Neural crest cell (in vitro differentiated cells): ENCODE results near the gene IKZF3. TPM values are rescaled to one million over a fixed set of nuclear protein-coding genes. Genes with fewer than 3 reads are reported as not detected.
"Not testable (repeated sequence)": the region's sequence is repeated elsewhere in the genome, so short reads cannot be mapped to it uniquely, and the experiment has no call there.

Source experiments
- DNase-seq: peaks from one replicate; pipeline ENCODE4 v3.0.0; 2021; ENCODE audit warnings: low read depth, mixed read lengths, low spot score
- H3K27ac Mint-ChIP-seq: one replicate; pipeline ENCODE4 v1.8.0; 2021; ENCODE audit warnings: mild to moderate bottlenecking, mixed read lengths; ENCODE audit not compliant: unreplicated experiment
- H3K27me3 Mint-ChIP-seq: 2 replicates; pipeline ENCODE4 v1.8.0; 2021; ENCODE audit warnings: low read depth, mild to moderate bottlenecking, mixed read lengths
- H3K36me3 Mint-ChIP-seq: 2 replicates; pipeline ENCODE4 v1.8.0; 2021; ENCODE audit warnings: low read depth, mild to moderate bottlenecking, mixed read lengths
- H3K4me1 Mint-ChIP-seq: 2 replicates; pipeline ENCODE4 v1.8.0; 2021; ENCODE audit warnings: mixed read lengths
- H3K4me3 Mint-ChIP-seq: one replicate; pipeline ENCODE4 v1.8.0; 2021; ENCODE audit warnings: mild to moderate bottlenecking, mixed read lengths
- H3K9me3 Mint-ChIP-seq: 2 replicates; pipeline ENCODE4 v1.8.0; 2021; ENCODE audit warnings: mixed read lengths
- total RNA-seq: library from RNA; stranded (reverse); gene quantifications from 2 replicates; pipeline ENCODE4 v1.2.1, GENCODE V29; 2021
- TF ChIP-seq, protein P1 (sequence below): fragments of 200-600 bp; sonication (generic); conservative IDR thresholded peaks from 2 replicates; pipeline ENCODE4 v1.5.0; 2021; ENCODE audit warnings: antibody characterized with exemption, mild to moderate bottlenecking

Gene IKZF3
- total RNA-seq, 1 donor from 2014 or later, result not detected

GRCh38 chr17:39715375-39716072 is 148.6 kb downstream of the IKZF3 start:
- peak overlapping the region; percentile 43 for H3K27ac Mint-ChIP-seq
- no peaks in the 10 kb centered on the region for H3K4me1 Mint-ChIP-seq
- DNase-seq, result no peak
- H3K9me3 Mint-ChIP-seq, result no peaks in the 10 kb centered on the region
- H3K4me3 Mint-ChIP-seq, result no peak overlapping the region
- TF ChIP-seq, protein P1, sequence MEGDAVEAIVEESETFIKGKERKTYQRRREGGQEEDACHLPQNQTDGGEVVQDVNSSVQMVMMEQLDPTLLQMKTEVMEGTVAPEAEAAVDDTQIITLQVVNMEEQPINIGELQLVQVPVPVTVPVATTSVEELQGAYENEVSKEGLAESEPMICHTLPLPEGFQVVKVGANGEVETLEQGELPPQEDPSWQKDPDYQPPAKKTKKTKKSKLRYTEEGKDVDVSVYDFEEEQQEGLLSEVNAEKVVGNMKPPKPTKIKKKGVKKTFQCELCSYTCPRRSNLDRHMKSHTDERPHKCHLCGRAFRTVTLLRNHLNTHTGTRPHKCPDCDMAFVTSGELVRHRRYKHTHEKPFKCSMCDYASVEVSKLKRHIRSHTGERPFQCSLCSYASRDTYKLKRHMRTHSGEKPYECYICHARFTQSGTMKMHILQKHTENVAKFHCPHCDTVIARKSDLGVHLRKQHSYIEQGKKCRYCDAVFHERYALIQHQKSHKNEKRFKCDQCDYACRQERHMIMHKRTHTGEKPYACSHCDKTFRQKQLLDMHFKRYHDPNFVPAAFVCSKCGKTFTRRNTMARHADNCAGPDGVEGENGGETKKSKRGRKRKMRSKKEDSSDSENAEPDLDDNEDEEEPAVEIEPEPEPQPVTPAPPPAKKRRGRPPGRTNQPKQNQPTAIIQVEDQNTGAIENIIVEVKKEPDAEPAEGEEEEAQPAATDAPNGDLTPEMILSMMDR, result no peak
- peaks cover 3% of the 10 kb centered on the region for H3K36me3 Mint-ChIP-seq
- H3K27me3 Mint-ChIP-seq, result no peaks in the 10 kb centered on the region

GRCh38 chr17:39714234-39714633 is 149.9 kb downstream of the IKZF3 start:
- Mint-ChIP-seq H3K27ac (no peak overlapping the region), H3K36me3 (no peaks in the 10 kb centered on the region), H3K27me3 (no peaks in the 10 kb centered on the region), H3K9me3 (no peaks in the 10 kb centered on the region), H3K4me3 (no peak overlapping the region), H3K4me1 (no peaks in the 10 kb centered on the region)
- TF ChIP-seq, protein P1, result no peak
- DNase-seq, result no peak

- Mint-ChIP-seq H3K4me3 (no peak overlapping the region), H3K9me3 (no peaks in the 10 kb centered on the region), H3K27ac (no peak overlapping the region), H3K36me3 (no peaks in the 10 kb centered on the region), H3K27me3 (no peaks in the 10 kb centered on the region), H3K4me1 (no peaks in the 10 kb centered on the region)
- no peak for DNase-seq
- TF ChIP-seq, protein P1, result no peak
Measured at GRCh38 chr17:39711851-39712250, 152.3 kb downstream of the IKZF3 start.

DNA sequence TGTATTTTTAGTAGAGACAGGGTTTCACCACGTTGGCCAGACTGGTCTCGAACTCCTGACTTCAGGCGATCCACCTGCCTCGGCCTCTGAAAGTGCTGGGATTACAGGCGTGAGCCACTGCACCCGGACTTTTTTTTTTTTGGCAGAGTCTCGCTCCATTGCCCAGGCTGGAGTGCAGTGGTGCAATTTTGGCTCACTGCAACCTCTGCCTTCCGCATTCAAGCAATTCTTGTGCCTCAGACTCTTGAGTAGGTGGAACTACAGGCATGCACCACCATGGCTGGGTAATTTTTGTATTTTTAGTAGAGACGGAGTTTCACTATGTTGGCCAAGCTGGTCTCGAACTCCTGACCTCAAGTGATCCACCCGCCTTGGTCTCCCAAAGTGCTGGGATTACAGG is 153.0 kb downstream of the IKZF3 start:
- H3K4me1 Mint-ChIP-seq, DNase-seq, H3K36me3 Mint-ChIP-seq, H3K27me3 Mint-ChIP-seq, H3K27ac Mint-ChIP-seq, H3K4me3 Mint-ChIP-seq, H3K9me3 Mint-ChIP-seq: not testable (repeated sequence)

DNA sequence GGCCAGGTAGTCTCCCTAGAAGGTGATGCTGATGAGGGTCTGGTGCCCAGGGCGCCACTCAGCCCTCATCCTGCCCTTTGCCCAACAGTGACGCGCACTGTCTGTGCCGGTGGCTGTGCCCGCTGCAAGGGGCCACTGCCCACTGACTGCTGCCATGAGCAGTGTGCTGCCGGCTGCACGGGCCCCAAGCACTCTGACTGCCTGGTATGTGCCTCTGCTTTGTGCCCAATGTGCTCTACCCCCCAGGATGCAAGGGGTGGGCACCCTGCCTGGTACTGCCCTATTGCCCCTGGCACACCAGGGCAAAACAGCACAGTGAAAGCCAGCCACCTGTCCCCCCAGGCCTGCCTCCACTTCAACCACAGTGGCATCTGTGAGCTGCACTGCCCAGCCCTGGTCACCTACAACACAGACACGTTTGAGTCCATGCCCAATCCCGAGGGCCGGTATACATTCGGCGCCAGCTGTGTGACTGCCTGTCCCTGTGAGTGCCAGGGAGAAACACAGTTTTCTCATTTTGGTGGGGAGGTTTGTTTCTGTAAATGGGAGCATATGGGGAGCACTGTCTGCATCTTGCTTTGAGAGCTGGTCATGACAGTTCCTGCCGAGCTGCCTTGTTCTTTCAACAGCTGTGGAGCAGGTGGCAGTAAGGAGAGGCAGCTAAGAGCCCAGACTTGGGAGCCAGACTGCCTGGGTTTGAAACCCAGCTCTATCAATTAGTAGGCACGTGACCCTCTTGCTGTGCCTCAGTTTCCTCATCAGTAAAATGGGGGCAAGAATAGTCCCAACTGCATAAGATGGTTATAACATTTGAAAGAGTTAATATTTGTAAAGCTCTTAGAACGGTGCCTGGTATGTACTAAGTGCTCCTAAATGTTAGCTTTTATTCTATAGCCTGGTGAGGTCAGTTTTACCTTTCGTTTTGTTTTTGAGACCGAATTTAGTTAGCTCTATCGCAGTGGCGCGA is 153.8 kb downstream of the IKZF3 start:
- no peaks in the 10 kb centered on the region for H3K9me3 Mint-ChIP-seq
- H3K36me3 Mint-ChIP-seq, result no peaks in the 10 kb centered on the region
- no peaks in the 10 kb centered on the region for H3K4me1 Mint-ChIP-seq
- no peak for DNase-seq
- H3K27ac Mint-ChIP-seq, result no peak overlapping the region
- no peak overlapping the region for H3K4me3 Mint-ChIP-seq
- H3K27me3 Mint-ChIP-seq, result no peaks in the 10 kb centered on the region
- TF ChIP-seq, protein P1, result no peak
